ENCODE results near the gene PPP1R12A.

PPP1R12A gene

GRCh38 chr12:79769860-79770485, 164.9 kb downstream of the PPP1R12A start:
- ChIA-PET CTCF (interaction anchor here (0.5 to 1.1 kb wide), 2 partner anchors 80 to 362 kb away, joined by 3 to 4 read pairs; no protein-coding TSS in a partner anchor), POLR2A (no interaction called here)
- TF ChIP-seq ZEB2 (tag by site-specific recombination; IDR thresholded peaks at IDR 0.05): no peak
- Histone ChIP-seq H3K27ac (ENCODE audit: extremely low read depth, low read depth, low read length) (no peak overlapping the region), H3K4me1 (ENCODE audit: control insufficient read depth, insufficient read depth, low read length) (no peaks in the 10 kb centered on the region), H3K4me3 (ENCODE audit: low read depth, low read length) (no peak overlapping the region), H3K9me3 (ENCODE audit: control insufficient read depth, insufficient read depth, low read depth, low read length) (no peaks in the 10 kb centered on the region), H3K36me3 (ENCODE audit: control insufficient read depth in 2 of 2, insufficient read depth in 1 of 2, low read length in 2 of 2) (peaks cover 1 to 7% of the 10 kb centered on the region in 2 experiments; a peak in 2 of 3 replicates)

- Histone ChIP-seq H3K4me3 (ENCODE audit: low read depth, low read length) (no peak overlapping the region), H3K4me1 (ENCODE audit: control insufficient read depth, insufficient read depth, low read length) (no peaks in the 10 kb centered on the region), H3K9me3 (ENCODE audit: control insufficient read depth, insufficient read depth, low read depth, low read length) (no peaks in the 10 kb centered on the region), H3K27ac (ENCODE audit: extremely low read depth, low read depth, low read length) (no peak overlapping the region), H3K36me3 (ENCODE audit: control insufficient read depth in 2 of 2, insufficient read depth in 1 of 2, low read length in 2 of 2) (peaks cover 0 to 2% of the 10 kb centered on the region in 2 experiments; a peak in 1 of 3 replicates)
- CTCF ChIA-PET: interaction anchor here (0.5 to 1.1 kb wide), 6 partner anchors 9 to 457 kb away, joined by 3 to 6 read pairs (median 4); no protein-coding TSS in a partner anchor
- POLR2A ChIA-PET: interaction anchor here (0.7 kb wide), 1 partner anchor 79 kb away, joined by 4 read pairs; the partner anchor contains the start of gene PAWR
- TF ChIP-seq ZNF155 (tag by site-specific recombination; IDR thresholded peaks at IDR 0.05): no peak
- TF ChIP-seq ZNF148 (tag by site-specific recombination; IDR thresholded peaks at IDR 0.05; ENCODE audit: borderline replicate concordance): no peak
- TF ChIP-seq PRDM6 (tag by site-specific recombination; IDR thresholded peaks at IDR 0.05): no peak
- no peak for TF ChIP-seq ZNF19 (tag by site-specific recombination; IDR thresholded peaks at IDR 0.05; ENCODE audit: low read depth)
- TF ChIP-seq ZSCAN30 (tag by site-specific recombination; IDR thresholded peaks at IDR 0.05): no peak
- no peak for TF ChIP-seq GLI2 (tag by site-specific recombination; IDR thresholded peaks at IDR 0.05; ENCODE audit: borderline replicate concordance, low read depth)
- TF ChIP-seq IKZF3 (tag by site-specific recombination; IDR thresholded peaks at IDR 0.05): no peak
- no peak for TF ChIP-seq ZBTB17 (tag by site-specific recombination; IDR thresholded peaks at IDR 0.05)
- no peak for TF ChIP-seq ZNF362 (tag by site-specific recombination; IDR thresholded peaks at IDR 0.05)
- no peak for TF ChIP-seq INSM2 (tag by site-specific recombination; IDR thresholded peaks at IDR 0.05)
Observed at GRCh38 chr12:79769189-79769859, 165.6 kb downstream of the PPP1R12A start.
